GM18873 (cell line): Measurements from ENCODE around the gene RSAD1.
"Not testable (repeated sequence)": the region's sequence is repeated elsewhere in the genome, so short reads cannot be mapped to it uniquely, and the experiment has no call there.

Experiments used
- ATAC-seq: cut with Tn5 transposase; IDR thresholded peaks from one replicate; pipeline ENCODE4 v1.9.1; 2021; ENCODE audit warnings: mild to moderate bottlenecking, moderate library complexity, moderate number of reproducible peaks; ENCODE audit not compliant: unreplicated experiment, low FRiP score

RSAD1 gene

GRCh38 chr17:50471009-50471905 lies 7.4 kb upstream of the RSAD1 start:
- no peak for ATAC-seq

DNA sequence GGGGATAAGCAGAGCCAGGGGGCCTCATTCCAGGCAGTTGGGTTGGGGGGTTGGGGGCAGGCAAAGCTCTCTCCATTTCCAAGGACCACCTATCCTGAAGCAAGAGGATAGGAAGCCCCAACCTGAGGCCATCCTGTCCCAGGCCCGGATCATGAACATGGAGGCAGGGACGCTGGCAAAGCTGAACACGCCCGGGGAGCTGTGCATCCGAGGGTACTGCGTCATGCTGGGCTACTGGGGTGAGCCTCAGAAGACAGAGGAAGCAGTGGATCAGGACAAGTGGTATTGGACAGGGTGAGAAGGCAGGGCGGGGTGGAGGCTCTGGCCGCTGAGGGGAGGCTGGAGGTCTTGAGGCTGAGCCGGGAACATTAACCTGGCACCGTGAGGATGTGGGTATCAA lies 6.4 kb upstream of the RSAD1 start:
- ATAC-seq: no peak

GRCh38 chr17:50472761-50473161 lies 5.9 kb upstream of the RSAD1 start:
- ATAC-seq: not testable (repeated sequence)

DNA sequence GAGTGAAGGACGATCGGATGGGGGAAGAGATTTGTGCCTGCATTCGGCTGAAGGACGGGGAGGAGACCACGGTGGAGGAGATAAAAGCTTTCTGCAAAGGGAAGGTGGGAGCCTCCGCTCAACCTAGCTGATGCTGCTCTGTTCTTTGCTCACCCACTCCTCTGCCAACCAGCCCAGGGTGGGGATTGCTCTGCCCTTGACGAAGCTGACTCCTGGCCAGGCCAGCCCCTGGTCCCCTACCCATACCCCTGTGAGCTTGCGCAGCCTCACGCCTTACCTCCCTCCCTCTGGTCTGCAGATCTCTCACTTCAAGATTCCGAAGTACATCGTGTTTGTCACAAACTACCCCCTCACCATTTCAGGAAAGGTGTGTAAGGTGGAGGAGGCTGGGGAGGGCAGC lies 4.8 kb upstream of the RSAD1 start:
- ATAC-seq: no peak

DNA sequence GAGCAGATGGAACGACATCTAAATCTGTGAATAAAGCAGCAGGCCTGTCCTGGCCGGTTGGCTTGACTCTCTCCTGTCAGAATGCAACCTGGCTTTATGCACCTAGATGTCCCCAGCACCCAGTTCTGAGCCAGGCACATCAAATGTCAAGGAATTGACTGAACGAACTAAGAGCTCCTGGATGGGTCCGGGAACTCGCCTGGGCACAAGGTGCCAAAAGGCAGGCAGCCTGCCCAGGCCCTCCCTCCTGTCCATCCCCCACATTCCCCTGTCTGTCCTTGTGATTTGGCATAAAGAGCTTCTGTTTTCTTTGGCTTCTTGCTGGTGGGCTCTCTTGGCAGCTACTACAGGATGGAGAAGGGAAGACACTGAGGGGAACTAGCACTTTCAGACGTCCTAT lies 4.1 kb upstream of the RSAD1 start:
- no peak for ATAC-seq

GRCh38 chr17:50475362-50475761 lies 3.3 kb upstream of the RSAD1 start:
- no peak for ATAC-seq

- not testable (repeated sequence) for ATAC-seq
Observed at GRCh38 chr17:50475775-50476544, 2.7 kb upstream of the RSAD1 start.

DNA sequence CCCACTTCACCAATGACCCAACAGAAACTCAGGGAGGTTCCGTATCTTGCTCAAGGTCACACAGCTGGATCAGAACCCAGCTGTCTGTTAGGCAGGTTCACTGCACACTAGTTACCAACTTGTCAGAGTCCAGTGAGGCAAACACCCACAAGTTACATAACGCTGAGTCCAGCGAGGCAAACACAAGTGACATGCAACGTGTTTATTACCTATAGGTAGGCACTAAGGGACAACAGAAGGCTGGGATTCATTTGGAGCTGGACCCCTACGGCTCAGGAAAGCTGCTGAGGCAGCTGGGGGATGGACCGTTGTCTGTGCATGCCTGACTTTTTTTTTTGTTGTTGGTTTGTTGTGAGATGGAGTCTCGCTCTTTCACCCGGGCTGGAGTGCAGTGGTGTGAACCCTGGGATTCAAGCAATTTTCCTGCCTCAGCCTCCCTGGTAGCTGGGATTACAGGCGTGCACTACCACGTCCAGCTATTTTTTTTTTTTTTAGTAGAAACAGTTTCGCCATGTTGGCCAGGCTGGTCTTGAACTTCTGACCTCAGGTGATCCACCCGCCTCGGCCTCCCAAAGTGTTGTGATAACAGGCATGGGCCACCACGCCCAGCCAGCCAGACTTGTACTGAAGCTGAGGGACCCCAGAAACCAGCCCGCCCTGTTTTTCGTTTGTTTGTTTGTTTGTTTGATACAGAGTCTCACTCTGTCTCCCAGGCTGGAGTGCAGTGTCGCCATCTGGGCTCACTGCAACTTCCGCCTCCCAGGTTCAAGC lies 1.9 kb upstream of the RSAD1 start:
- no peak for ATAC-seq

- ATAC-seq: no peak
Observed at GRCh38 chr17:50477976-50478375, 684 bp upstream of the RSAD1 start.

- ATAC-seq: no peak
Observed at GRCh38 chr17:50479522-50480141, 972 bp downstream of the RSAD1 start.

DNA sequence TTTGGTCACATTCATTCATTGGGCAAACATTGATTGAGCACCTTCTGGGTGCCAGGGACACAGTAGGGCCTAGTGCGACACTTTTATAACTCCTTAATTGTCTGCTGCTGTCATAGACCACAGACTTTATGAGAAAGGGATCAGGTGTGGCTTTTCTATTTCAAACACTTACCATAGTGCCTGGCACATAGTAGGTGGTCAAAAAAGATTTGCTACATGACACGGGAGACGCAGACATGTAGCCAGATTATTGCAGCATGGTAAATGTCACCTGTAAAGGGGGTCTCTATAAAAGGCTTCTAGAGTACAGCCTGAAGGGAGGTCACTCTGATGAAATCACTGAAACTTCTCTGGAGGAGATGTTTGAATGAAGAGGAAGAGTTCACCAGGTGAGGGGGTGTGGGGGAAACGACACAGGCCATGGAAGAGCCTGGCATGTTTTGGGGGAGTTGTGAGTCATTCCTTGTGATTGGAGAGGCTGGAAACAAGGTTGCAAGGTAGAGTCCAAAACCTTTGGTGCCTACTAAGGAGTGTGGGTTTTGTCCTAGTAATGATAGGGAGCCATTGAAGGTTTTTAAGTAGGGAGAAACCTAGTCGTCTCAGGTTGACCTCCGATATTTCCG lies 1.6 kb downstream of the RSAD1 start:
- no peak for ATAC-seq

DNA sequence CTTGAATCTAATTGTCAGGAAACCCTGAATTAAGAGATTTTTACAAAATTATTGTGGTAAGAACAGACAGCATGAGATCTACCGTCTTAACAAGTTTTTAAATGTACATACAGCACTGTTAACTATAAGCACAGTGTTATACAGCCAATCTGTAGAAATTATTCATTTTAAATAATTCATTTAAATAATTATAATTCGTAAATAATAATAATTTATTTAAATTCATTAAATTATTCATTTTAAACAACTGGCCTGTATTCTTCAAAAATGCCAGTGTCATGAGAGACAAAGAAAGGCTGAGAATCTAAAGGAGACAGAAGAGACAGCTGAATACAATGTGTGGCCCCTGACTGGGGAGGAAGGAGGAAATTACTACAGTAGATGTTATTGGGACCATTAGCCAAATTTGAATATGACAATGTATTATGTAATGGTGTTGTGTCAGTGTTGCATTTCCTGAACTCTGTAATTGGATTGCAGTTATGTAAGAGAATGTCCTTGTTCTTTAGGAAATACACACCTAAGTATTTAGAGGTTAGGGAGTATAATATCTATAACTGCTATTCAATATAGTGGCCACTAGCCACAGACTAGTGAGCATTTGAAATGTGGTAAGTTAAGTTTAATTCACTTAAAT lies 2.3 kb downstream of the RSAD1 start:
- no peak for ATAC-seq

DNA sequence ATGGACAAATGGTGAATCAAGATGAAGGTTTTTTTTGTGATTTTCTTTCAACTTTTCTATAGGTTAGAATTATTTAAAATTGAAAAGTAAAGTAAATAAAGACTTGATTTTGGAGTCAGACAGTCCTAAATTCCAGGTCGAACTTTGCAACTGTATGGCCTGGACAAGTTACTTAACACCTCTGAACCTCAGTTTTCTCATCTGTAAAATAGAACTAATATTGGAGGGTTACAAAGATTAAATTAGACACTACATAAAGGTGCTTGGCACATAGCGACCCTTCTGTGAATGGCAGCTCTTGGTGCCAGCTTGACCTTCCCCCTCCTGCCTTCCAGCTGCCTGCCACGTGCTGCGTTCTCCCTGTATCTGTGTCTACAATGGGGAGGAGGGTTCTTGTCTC lies 3.0 kb downstream of the RSAD1 start:
- no peak for ATAC-seq

DNA sequence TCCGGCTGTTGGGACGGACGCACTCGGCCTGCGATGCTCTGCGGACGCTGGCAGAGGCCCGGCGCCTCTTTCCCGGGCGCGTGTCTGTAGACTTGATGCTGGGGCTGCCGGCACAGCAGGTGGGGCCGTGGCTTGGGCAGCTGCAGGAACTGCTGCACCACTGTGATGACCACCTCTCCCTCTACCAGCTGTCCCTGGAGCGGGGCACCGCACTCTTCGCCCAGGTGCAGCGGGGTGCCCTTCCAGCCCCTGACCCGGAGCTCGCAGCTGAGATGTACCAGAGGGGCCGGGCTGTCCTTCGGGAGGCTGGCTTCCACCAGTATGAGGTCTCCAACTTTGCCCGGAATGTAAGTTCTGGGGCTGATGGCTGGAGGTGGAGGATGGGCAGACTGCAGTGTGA lies 3.5 kb downstream of the RSAD1 start:
- ATAC-seq: no peak

GRCh38 chr17:50482516-50482915 lies 3.9 kb downstream of the RSAD1 start:
- ATAC-seq: no peak

- ATAC-seq: no peak
Observed at GRCh38 chr17:50483266-50483665, 4.6 kb downstream of the RSAD1 start.

DNA sequence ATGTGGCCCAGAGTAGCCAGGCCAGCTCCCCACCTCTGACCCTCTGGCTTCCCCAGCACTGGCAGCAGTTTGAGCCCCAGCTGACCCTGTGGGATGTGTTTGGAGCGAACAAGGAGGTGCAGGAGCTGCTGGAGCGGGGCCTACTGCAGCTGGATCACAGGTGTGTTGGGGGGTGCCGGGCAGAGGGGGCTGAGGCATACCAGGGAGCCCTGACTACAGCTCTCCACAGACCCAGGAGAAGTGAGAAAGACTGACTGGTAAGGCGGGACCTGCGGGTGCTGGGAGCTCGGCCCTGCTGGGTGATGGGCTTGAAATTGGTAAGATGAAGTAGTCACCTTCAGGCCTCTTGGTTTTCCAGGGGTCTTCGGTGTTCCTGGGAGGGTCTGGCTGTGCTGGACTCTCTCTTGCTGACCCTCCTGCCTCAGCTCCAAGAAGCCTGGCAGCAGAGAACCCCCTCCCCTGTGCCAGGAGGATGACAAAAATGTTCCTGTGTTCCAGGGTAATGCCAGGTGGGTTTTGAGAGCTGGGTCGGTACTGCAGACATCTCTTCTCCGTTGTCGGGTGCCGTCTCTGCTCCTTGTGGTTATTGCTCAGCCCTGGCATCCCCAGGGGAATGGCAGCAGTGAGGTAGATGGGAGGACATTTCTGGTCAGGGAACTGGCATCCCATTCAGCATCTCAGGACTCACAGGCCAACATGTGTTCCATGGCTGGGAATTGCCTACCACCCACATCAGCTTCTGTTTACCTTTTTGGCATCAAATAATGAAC lies 5.9 kb downstream of the RSAD1 start:
- no peak for ATAC-seq

DNA sequence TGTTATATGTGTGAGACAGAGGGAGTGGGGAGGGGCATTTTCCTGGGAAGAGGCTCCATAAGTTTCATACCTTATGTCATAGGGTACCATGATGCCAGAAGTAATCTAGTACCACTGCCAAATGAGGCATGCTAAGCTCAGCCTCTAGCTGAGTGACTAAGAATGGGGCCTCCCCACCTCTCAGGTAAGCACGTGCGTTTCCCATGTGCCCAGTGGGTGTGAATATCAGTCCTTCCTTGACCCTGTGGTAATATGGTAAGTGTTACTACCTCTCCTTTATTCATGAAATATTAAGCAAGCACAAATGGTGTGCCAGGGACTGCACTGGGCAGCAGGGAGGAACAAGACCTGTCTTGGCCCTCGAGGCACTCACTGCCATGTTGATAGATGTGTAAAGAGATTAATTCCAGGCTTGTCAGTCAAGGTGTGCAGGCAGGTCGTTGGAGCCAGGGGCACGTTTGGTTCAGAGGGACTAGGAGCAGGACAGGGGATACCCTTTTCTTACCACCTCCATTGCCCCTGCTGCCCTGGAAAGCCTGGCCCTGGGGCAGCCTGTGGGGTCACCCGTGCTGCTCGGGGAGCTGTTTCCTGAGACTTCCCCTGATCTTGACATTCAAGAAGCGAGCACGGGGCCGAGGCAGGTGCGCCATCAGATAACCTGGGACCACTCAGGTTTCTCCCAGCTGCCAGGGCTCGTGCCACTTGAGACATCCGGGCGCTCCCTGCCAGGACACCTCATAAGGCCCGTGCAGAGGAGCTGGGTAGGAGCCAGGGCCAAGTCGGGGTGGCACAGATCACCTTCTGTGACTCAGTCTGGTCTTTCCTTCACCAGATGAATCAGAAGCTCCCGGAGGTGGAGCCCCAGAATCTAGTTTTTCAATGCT lies 8.8 kb downstream of the RSAD1 start:
- no peak for ATAC-seq
